Fibroblast of lung (primary cell): ENCODE results near the gene DPM3. TPM values are rescaled to one million over a fixed set of nuclear protein-coding genes. Genes with fewer than 3 reads are reported as not detected.

Experiments
- DNase-seq, 2 donors: peaks; one replicate each; pipeline versions ENCODE4 v3.0.0 to v3.0.0-alpha.2; 2010; ENCODE audit warnings: low read depth in 2 of 2
- H2AFZ ChIP-seq: 2 replicates; pipeline ENCODE4 v1.5.1; 2012; ENCODE audit warnings: low read length, control low read depth, inconsistent platforms
- H3K27ac ChIP-seq: 2 replicates; pipeline ENCODE4 v1.5.1; 2011; ENCODE audit warnings: low read length, control low read depth; ENCODE audit not compliant: insufficient read depth
- H3K27me3 ChIP-seq: 2 replicates; pipeline ENCODE4 v1.5.1; 2011; ENCODE audit warnings: mild to moderate bottlenecking, low read length; ENCODE audit not compliant: control insufficient read depth, insufficient read depth
- H3K36me3 ChIP-seq: 2 replicates; pipeline ENCODE4 v1.5.1; 2011; ENCODE audit warnings: low read length; ENCODE audit not compliant: control insufficient read depth, insufficient read depth
- H3K4me1 ChIP-seq: 2 replicates; pipeline ENCODE4 v1.5.1; 2011; ENCODE audit warnings: low read length; ENCODE audit not compliant: control insufficient read depth, insufficient read depth; ENCODE audit errors: extremely low read depth
- H3K4me2 ChIP-seq: 2 replicates; pipeline ENCODE4 v1.5.1; 2011; ENCODE audit warnings: low read length, control low read depth; ENCODE audit not compliant: insufficient read depth; ENCODE audit errors: extremely low read depth
- H3K4me3 ChIP-seq, 4 experiments: fragments of 200-600 bp in 1 of 4; sonication (generic) in 1 of 4; replicated peaks in 1 of 4; 2 replicates each; pipeline ENCODE4 v1.5.1; 2011 to 2016; ENCODE audit warnings: low read length in 4 of 4, low read depth in 3 of 4, mild to moderate bottlenecking in 3 of 4, control low read depth in 2 of 4, inconsistent platforms in 1 of 4, mixed read lengths in 1 of 4; ENCODE audit not compliant: insufficient read depth in 1 of 4; ENCODE audit errors: control extremely low read depth in 1 of 4
- H3K79me2 ChIP-seq: 2 replicates; pipeline ENCODE4 v1.5.1; 2012; ENCODE audit warnings: mild to moderate bottlenecking, low read length, inconsistent platforms; ENCODE audit not compliant: control insufficient read depth, insufficient read depth
- H3K9ac ChIP-seq: 2 replicates; pipeline ENCODE4 v1.5.1; 2011; ENCODE audit warnings: mild to moderate bottlenecking, low read length, control low read depth; ENCODE audit not compliant: insufficient read depth
- H3K9me3 ChIP-seq: 2 replicates; pipeline ENCODE4 v1.5.1; 2012; ENCODE audit warnings: low read depth, low read length; ENCODE audit not compliant: control insufficient read depth, insufficient read depth
- H4K20me1 ChIP-seq: 2 replicates; pipeline ENCODE4 v1.5.1; 2011; ENCODE audit warnings: low read length; ENCODE audit not compliant: control insufficient read depth, insufficient read depth; ENCODE audit errors: extremely low read depth
- EZH2 ChIP-seq: IDR thresholded peaks from 2 replicates; pipeline ENCODE4 v1.5.1; 2012; ENCODE audit warnings: low read length, control low read depth, mild to moderate bottlenecking; ENCODE audit errors: missing control alignments
- polyA plus RNA-seq, 2 donors: library from polyadenylated mRNA; depleted of rRNA in 1 of 2; stranded (reverse) in 1 of 2; unstranded in 1 of 2; fragments of >200 nt; gene quantifications; 2 replicates each; pipeline ENCODE4 v1.2.1, GENCODE V29; 2011 to 2012; ENCODE audit warnings: missing spikeins in 1 of 2
- total RNA-seq: library from RNA; depleted of rRNA; stranded (reverse); fragments of >200 nt; gene quantifications from 2 replicates; pipeline ENCODE4 v1.2.1, GENCODE V29; 2014
- TF ChIP-seq, protein P1 (sequence below), 2 donors: IDR thresholded peaks in 1 of 2; conservative IDR thresholded peaks in 1 of 2; 1 replicate in 1 of 2; 2 replicates in 1 of 2; pipeline ENCODE4 v1.5.1; 2011 to 2012; ENCODE audit warnings: low read length in 2 of 2, control low read depth in 1 of 2, inconsistent platforms in 1 of 2, low read depth in 1 of 2, mild to moderate bottlenecking in 1 of 2

Gene DPM3
- total and polyA plus RNA-seq, 2 donors (not counting 1 experiment from before 2014, with no cell fraction given): 31.9 to 40.5 TPM

- peaks cover 12% of the 10 kb centered on the region for H3K27me3 ChIP-seq
- no peaks in the 10 kb centered on the region for H3K4me1 ChIP-seq
- H3K36me3 ChIP-seq: no peaks in the 10 kb centered on the region
- H3K27ac ChIP-seq: no peak overlapping the region
- H4K20me1 ChIP-seq: no peaks in the 10 kb centered on the region
- H3K4me3 ChIP-seq: no peak overlapping the region
- H3K9ac ChIP-seq: no peak overlapping the region
- TF ChIP-seq EZH2: no peak
- TF ChIP-seq, protein P1, sequence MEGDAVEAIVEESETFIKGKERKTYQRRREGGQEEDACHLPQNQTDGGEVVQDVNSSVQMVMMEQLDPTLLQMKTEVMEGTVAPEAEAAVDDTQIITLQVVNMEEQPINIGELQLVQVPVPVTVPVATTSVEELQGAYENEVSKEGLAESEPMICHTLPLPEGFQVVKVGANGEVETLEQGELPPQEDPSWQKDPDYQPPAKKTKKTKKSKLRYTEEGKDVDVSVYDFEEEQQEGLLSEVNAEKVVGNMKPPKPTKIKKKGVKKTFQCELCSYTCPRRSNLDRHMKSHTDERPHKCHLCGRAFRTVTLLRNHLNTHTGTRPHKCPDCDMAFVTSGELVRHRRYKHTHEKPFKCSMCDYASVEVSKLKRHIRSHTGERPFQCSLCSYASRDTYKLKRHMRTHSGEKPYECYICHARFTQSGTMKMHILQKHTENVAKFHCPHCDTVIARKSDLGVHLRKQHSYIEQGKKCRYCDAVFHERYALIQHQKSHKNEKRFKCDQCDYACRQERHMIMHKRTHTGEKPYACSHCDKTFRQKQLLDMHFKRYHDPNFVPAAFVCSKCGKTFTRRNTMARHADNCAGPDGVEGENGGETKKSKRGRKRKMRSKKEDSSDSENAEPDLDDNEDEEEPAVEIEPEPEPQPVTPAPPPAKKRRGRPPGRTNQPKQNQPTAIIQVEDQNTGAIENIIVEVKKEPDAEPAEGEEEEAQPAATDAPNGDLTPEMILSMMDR (conservative IDR thresholded peaks at IDR 0.05 in 1 of 2, IDR thresholded peaks at IDR 0.05 in 1 of 2; ENCODE audit: low read depth in 1 of 2, low read length in 2 of 2): no peak
- no peak overlapping the region for H3K4me2 ChIP-seq
- DNase-seq: no peak
- no peaks in the 10 kb centered on the region for H3K9me3 ChIP-seq
- H3K79me2 ChIP-seq: no peaks in the 10 kb centered on the region
- no peak overlapping the region for H2AFZ ChIP-seq
Measured at GRCh38 chr1:155104605-155105534, 35.5 kb downstream of the DPM3 start.

GRCh38 chr1:155103325-155103724 lies 37.0 kb downstream of the DPM3 start:
- Histone ChIP-seq H3K27me3 (peaks cover 12% of the 10 kb centered on the region), H3K4me1 (no peaks in the 10 kb centered on the region), H3K27ac (no peak overlapping the region), H3K4me3 (no peak overlapping the region), H3K9me3 (no peaks in the 10 kb centered on the region), H3K36me3 (no peaks in the 10 kb centered on the region), H3K79me2 (no peaks in the 10 kb centered on the region), H3K9ac (no peak overlapping the region), H2AFZ (no peak overlapping the region), H4K20me1 (no peaks in the 10 kb centered on the region), H3K4me2 (no peak overlapping the region)
- DNase-seq: no peak
- TF ChIP-seq, protein P1 (conservative IDR thresholded peaks at IDR 0.05 in 1 of 2, IDR thresholded peaks at IDR 0.05 in 1 of 2; ENCODE audit: low read depth in 1 of 2, low read length in 2 of 2): no peak
- TF ChIP-seq EZH2: no peak

- H3K4me1 ChIP-seq: no peaks in the 10 kb centered on the region
- H3K9ac ChIP-seq: no peak overlapping the region
- H3K27me3 ChIP-seq: peaks cover 6% of the 10 kb centered on the region
- no peaks in the 10 kb centered on the region for H3K36me3 ChIP-seq
- H3K4me3 ChIP-seq: no peak overlapping the region
- H2AFZ ChIP-seq: no peak overlapping the region
- H3K4me2 ChIP-seq: no peak overlapping the region
- no peaks in the 10 kb centered on the region for H4K20me1 ChIP-seq
- no peaks in the 10 kb centered on the region for H3K9me3 ChIP-seq
- no peaks in the 10 kb centered on the region for H3K79me2 ChIP-seq
- TF ChIP-seq, protein P1 (conservative IDR thresholded peaks at IDR 0.05 in 1 of 2, IDR thresholded peaks at IDR 0.05 in 1 of 2; ENCODE audit: low read depth in 1 of 2, low read length in 2 of 2): no peak
- no peak for TF ChIP-seq EZH2
- H3K27ac ChIP-seq: no peak overlapping the region
- no peak for DNase-seq
Measured at GRCh38 chr1:155099331-155099730, 41.0 kb downstream of the DPM3 start.
